ENCODE measurements around the gene SFXN3. TPM values are rescaled to one million over a fixed set of nuclear protein-coding genes. Genes with fewer than 3 reads are reported as not detected.

SFXN3 gene
- total RNA-seq (2022; extraction: Qiagen RNA extraction) = 40.5 to 52.6 TPM (median 46.1 TPM) in 5 replicates

GRCh38 chr10:101031128-101031795 lies at the start of gene SFXN3, which contains the start of gene PDZD7:
Gene SFXN3, plus strand, starts transcription at chr10:101031234. Its CDS starts 3,461 bp downstream, at chr10:101034695.
Gene PDZD7, minus strand, starts transcription at chr10:101031129. Its CDS starts 910 bp downstream, at chr10:101030219.

DNA sequence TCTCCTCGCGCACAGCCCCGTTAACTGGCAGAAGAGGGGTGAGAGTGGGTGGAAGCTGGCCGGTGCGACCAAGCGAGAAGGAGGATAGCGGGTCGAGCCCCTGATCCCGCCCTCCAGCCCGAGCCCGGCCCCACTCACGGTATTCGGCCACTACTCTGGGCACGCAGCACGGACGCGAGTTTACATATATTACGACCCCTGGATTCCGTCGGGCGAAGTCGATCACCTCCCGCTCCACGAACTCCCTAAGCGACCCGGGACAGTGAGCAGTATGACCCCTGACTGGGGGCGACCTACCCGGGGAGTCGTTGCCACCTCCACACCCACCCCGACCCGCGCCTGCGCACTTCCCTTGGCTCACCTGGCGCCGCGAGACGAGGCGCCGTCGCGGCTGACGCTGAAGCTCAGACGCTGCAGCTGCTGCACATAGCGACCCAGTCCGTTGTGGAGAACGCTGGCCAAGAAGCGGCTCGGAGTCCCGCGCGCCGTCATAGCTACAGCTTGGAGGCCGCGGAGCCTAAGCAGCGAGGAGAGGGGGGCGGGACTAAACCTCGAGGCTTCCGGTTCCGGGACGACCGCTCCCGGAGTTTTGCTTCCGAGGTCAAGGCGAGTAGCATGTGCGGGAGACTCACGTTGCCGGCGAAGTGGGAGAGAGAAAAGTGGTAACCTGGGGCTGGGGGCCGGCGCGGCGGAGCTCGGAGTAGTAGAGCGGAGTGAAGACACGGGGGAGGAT lies 43.9 kb upstream of the SFXN3 start, which contains the start of the genes MRPL43 and TWNK:
Gene MRPL43, minus strand, starts transcription at position 546 of the 733 bp plus-strand sequence. Its CDS starts 54 bp downstream, at position 492.
Gene TWNK, plus strand, starts transcription at position 592 of the 733 bp plus-strand sequence. CDS start 668 bp downstream, outside the sequence.

GRCh38 chr10:100999742-101000126 lies 31.3 kb upstream of the SFXN3 start, which contains the start of gene LZTS2:
Gene LZTS2, plus strand, starts transcription at chr10:100999808. Its CDS starts 2,731 bp downstream, at chr10:101002539.

GRCh38 chr10:101061624-101062231 lies 30.7 kb downstream of the SFXN3 start, which contains the start of gene KAZALD1:
Gene KAZALD1, plus strand, starts transcription at chr10:101061989. Its CDS starts 604 bp downstream, at chr10:101062593.

Other genes with a start within 250 kb of the SFXN3 start
- gene SLF2, start 118.3 kb upstream of the SFXN3 start, total RNA-seq (2022; extraction: Qiagen RNA extraction) = 8.0 to 10.8 TPM (median 9.5 TPM) in 5 replicates
- 6.9 to 8.5 TPM (median 7.8 TPM) in 5 replicates for gene SEMA4G, start 61.7 kb upstream of the SFXN3 start, total RNA-seq (2022; extraction: Qiagen RNA extraction)
- 72.5 to 96.0 TPM (median 93.9 TPM) in 5 replicates for gene MRPL43, start 43.7 kb upstream of the SFXN3 start, total RNA-seq (2022; extraction: Qiagen RNA extraction)
- 34.1 to 46.2 TPM (median 36.9 TPM) in 5 replicates for gene TWNK, start 43.7 kb upstream of the SFXN3 start, total RNA-seq (2022; extraction: Qiagen RNA extraction)
- 34.2 to 41.0 TPM (median 38.1 TPM) in 5 replicates for gene LZTS2, start 31.4 kb upstream of the SFXN3 start, total RNA-seq (2022; extraction: Qiagen RNA extraction)
- gene PDZD7, start 105 bp upstream of the SFXN3 start, total RNA-seq (2022; extraction: Qiagen RNA extraction) = 0.67 to 1.1 TPM (median 0.77 TPM) in 5 replicates
- gene KAZALD1, start 30.8 kb downstream of the SFXN3 start, total RNA-seq (2022; extraction: Qiagen RNA extraction) = 2.4 to 3.5 TPM (median 2.8 TPM) in 5 replicates
- gene TLX1, start 100.1 kb downstream of the SFXN3 start, total RNA-seq (2022; extraction: Qiagen RNA extraction) = not detected in 5 replicates
- gene LBX1, start 198.2 kb downstream of the SFXN3 start, total RNA-seq (2022; extraction: Qiagen RNA extraction) = not detected in 5 replicates